H54 (cell line): ENCODE results near the gene DUSP2.

Experiments
- DNase-seq: peaks from one replicate; pipeline ENCODE4 v3.0.0; 2011; ENCODE audit warnings: low spot score, mixed read lengths; ENCODE audit not compliant: insufficient read length
- FAIRE-seq: peaks from 3 replicates; lab custom pipeline; 2011; peaks lifted over from hg19 to GRCh38; lab: Jason Lieb, UNC
- POLR2A ChIP-seq: IDR thresholded peaks from 2 replicates; pipeline ENCODE4 v1.6.1; 2011; ENCODE audit warnings: low read depth, mild to moderate bottlenecking, low read length

Gene DUSP2

GRCh38 chr2:96138179-96139145 is 6.8 kb downstream of the DUSP2 start, which contains the start of gene ASTL:
TSS of gene ASTL (minus strand) at chr2:96138502. CDS start at chr2:96138436, 66 bp downstream.
- no peak for FAIRE-seq

GRCh38 chr2:96137321-96138178 is 7.7 kb downstream of the DUSP2 start:
- no peak for TF ChIP-seq POLR2A

More at GRCh38 chr2:96138179-96139145, 6.8 kb downstream of the DUSP2 start, which contains the start of gene ASTL:
- TF ChIP-seq POLR2A = no peak
- no peak for DNase-seq

GRCh38 chr2:96136129-96136720 is 9.0 kb downstream of the DUSP2 start:
- FAIRE-seq = no peak
- DNase-seq = no peak
- TF ChIP-seq POLR2A = no peak

More at GRCh38 chr2:96137321-96138178, 7.7 kb downstream of the DUSP2 start:
- DNase-seq (no peak), FAIRE-seq (no peak)

- DNase-seq = no peak
- FAIRE-seq = no peak
- no peak for TF ChIP-seq POLR2A
Observed at GRCh38 chr2:96135621-96136020, 9.6 kb downstream of the DUSP2 start.

- FAIRE-seq = no peak
- TF ChIP-seq POLR2A = no peak
- DNase-seq = no peak
Observed at GRCh38 chr2:96135171-96135570, 10.1 kb downstream of the DUSP2 start.

- FAIRE-seq (no peak), DNase-seq (no peak)
- no peak for TF ChIP-seq POLR2A
Observed at GRCh38 chr2:96134421-96134820, 10.8 kb downstream of the DUSP2 start.

- FAIRE-seq = no peak
- DNase-seq = no peak
- TF ChIP-seq POLR2A = no peak
Observed at GRCh38 chr2:96131813-96132745, 13.2 kb downstream of the DUSP2 start.

- no peak for DNase-seq
- TF ChIP-seq POLR2A = no peak
- no peak for FAIRE-seq
Observed at GRCh38 chr2:96131152-96131812, 14.0 kb downstream of the DUSP2 start.

GRCh38 chr2:96130483-96130882 is 14.8 kb downstream of the DUSP2 start:
- FAIRE-seq (no peak), DNase-seq (no peak)
- TF ChIP-seq POLR2A = no peak

GRCh38 chr2:96129528-96130120 is 15.6 kb downstream of the DUSP2 start:
- no peak for FAIRE-seq

GRCh38 chr2:96128456-96128855 is 16.8 kb downstream of the DUSP2 start:
- FAIRE-seq (no peak), DNase-seq (no peak)
- TF ChIP-seq POLR2A = no peak

More at GRCh38 chr2:96129528-96130120, 15.6 kb downstream of the DUSP2 start:
- DNase-seq = no peak
- no peak for TF ChIP-seq POLR2A
